NCI-H1092 treated with DMSO at 0.1 percent for 48 hours (cell line): ENCODE measurements around the gene ROBO1.
"Not testable (repeated sequence)": the region's sequence is repeated elsewhere in the genome, so short reads cannot be mapped to it uniquely, and the experiment has no call there.

ENCODE experiments used
- DNase-seq: peaks from one replicate; lab custom pipeline; 2025; lab: John Stamatoyannopoulos, UW

Gene ROBO1

DNA sequence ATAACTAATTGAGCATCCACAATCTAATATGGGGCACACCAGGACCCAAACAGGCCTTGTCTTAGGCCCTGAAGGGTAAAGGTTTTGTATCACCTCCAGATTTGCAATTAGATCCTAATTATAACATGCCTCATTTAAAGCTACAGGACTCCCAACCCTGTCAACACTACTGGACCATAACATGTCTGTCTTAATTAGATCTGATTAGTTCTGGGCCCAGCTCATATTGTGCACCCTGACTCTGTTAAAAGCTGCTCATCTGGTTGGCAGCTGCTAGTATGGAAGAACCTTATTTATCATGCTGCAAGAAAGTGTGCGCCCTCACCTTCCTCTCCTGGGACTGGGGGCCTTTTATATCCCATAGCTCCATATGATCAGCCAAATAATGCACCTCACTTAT lies 457.8 kb downstream of the ROBO1 start:
- DNase-seq, result no peak

DNA sequence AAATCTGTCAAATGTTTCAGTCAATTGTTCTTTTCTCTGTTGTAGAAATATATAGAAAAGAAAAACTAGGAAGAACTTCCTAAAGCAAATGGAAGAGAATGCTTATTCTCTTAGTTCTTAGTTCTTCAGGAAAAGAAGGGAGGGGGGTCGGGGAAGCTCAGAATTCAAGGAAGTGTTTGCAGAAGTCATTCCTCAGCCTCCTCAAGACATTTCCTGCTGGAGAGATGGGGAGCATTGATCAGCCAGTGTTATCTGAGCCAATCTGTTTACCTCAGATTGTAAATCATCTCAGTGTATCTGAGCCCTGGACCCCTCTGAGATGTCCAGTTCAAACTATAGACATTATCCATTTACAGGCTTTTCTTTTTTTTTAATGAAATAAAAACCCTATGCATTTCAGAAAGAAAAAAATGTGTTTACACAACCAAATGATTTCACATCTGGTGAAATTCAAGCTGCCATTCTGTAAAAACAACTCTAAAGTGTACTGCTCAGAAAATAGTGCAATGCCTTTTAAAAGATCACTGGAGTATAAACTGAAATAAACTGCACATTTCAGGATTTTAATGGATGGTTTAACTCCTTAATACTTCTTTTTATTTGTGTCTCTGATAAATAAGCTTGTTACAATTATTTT lies 460.7 kb downstream of the ROBO1 start:
- DNase-seq, result no peak

DNA sequence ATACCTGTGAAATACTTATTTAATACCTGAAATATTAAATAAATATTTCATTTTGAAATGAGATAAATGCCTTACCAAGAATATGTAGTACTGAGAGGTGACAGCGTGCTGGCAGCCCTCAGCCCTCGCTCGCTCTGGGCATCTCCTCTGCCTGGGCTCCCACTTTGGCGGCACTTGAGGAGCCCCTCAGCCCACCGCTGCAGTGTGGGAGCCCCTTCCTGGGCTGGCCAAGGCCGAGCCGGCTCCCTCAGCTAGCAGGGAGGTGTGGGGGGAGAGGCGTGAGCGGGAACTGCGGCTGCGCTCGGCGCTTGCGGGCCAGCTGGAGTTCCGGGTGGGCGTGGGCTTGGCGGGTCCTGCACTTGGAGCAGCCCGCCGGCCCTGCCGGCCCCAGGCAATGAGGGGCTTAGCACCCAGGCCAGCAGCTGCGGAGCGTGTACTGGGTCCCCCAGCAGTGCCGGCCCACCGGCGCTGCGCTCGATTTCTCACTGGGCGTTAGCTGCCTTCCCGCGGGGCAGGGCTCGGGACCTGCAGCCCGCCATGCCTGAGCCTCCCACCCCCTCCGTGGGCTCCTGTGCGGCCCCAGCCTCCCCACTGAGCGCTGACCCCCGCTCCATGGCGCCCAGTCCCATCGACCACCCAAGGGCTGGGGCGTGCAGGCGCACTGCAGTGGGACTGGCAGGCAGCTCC lies 467.7 kb downstream of the ROBO1 start:
- not testable (repeated sequence) for DNase-seq

DNA sequence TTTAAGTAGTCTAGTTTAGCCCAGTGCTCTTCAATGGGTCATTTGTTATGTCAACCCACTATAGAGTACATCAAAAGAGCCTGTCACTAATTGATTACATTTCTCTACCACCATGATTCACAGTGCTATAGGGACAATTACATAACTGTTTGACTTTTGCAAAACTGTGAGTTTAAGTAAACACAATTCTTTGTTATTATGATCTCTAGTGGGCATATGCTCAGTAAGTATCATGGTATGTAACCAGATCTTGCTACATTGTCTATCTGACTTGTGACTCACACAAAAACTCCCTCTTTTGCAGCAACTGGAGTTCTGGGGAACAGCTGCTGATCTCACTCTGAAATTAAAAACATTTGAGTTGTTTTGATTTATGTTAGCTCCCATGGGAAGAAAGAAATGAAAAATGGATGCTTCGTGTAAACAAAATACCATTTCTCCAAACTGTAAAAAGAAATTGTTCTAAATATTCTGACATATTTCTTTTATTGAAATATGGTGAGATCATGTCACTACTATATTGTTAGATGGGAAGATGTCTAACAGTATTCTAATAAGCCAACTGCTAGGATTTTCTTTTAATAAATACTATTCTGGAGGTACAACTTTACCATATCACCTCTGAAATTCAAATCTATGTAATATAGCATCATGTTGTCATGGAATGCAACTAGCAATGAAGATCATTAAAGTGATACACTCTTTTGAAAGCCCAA lies 470.4 kb downstream of the ROBO1 start:
- DNase-seq, result peak; percentile 43

DNA sequence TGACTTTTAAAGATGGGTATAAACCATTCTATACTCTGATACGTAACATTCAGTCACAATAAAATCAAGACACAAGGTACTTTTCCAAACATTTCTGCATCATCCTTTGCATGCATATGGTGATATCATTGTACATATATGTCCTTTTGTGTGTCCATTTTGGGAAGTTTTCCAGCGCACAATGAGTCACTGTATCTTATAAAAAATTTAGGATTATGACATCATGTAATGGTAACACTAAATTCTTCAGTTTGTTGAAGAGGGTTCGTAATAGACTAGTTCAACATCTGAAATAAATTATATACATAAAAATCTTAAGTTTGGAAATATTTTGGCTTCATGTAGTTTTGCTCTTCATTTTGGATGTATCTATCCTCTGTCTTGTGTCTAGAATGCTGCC lies 480.9 kb downstream of the ROBO1 start:
- no peak for DNase-seq

DNA sequence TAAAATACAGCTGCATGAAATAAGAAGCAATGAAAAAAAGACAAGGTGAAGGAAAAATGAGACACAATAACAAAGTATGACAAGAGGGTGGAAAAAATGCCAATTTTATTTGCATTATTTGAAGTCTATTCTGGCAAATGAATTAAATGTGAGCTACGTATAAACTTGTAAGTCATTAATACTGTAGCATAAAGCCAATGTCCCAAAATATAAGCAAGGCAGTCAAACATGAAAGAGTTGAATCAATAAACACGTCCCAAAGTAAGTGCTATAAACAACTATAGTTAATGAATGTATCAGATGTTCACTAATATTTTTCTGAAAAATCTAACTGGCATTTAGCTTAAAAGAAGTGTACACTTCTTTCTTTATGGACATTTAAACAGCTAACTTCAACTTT lies 481.9 kb downstream of the ROBO1 start:
- DNase-seq, result no peak

DNA sequence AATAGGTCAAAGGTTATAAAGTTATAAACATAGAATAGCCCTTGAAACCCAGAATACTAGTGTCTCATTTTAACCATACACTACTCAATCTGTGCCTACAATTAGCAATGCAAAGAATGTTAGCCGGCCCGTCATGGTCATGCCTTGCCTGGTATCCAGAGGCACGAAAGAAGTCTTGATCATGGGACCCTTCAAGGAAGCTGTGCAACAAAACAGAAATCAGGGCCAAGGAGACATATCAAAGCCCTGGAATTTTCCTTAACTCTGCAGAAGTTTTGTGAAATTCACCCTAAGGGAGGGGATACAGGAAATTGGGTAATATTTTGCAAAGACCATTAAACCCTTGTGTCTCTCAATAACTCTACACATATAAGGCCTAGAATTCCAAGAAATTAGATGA lies 482.4 kb downstream of the ROBO1 start:
- DNase-seq, result no peak

DNA sequence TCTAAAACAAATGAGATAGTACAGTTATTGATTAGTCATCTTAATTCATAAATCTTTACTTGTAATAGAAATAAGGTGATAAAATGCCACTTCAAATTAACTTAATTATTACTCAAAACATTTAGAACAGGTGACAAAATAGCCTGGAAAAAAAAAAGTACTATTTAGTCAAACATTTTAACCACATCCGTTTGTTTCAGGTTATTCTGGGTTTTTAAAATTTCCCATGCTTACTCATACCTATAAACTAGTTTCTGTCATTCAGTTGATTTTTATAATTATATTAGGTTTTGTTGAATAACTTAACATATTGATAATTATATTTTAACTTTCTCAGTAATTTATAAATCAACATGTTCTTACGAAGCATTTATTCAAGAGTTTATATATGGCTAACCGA lies 483.0 kb downstream of the ROBO1 start:
- DNase-seq, result no peak

DNA sequence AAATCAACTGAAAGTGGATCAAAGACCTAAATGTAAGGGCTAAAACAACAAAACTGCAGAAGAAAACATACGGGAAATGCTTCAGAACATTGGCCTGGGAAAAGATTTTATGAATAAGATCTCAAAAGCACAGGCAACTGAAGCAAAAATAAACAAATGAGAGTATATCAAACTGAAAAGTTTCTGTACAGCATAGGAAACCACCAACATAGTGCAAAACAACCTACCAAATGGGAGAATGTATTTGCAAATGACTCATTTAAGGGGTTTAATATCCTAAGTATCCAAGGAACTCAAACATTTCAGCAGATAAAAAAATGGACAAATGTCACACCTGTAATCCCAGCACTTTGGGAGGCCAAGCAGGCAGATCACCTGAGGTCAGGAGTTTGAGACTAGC lies 489.1 kb downstream of the ROBO1 start:
- DNase-seq, result no peak

DNA sequence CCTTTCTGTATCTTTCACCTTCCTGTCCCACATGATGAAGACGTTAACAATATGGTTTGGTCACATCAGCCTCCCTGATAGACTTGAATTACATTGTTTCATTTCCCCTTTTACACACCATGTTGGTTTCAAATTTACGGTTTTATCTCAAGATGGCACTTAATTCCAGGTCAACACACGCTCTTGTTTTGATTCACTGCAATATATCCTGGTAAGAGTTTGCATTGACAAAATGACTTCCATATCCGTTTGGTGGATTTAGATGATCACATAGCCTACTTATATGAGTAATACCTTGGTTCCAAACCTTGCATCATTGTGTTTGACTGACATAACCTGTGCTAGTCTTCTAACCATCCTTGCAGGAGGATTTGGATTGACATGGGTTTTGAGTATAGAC lies 499.4 kb downstream of the ROBO1 start:
- no peak for DNase-seq

DNA sequence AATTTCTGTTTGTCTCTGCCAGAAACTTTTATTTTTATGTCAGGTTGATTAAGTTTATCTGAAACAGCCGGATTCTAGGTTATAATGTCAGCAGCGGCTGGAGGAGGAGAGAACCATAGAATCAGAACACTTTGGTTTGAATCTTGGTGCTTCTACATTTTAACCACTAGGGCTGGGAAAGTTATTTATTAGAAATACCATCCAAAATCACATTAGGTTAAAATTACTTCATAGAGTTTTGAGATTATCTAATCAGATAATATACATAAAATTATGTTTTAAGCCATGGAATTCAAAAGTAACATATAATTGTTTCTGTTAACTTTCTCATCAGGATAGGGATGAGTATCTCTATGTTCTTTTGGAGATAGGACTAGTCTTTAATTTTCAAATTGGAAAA lies 502.9 kb downstream of the ROBO1 start:
- no peak for DNase-seq

DNA sequence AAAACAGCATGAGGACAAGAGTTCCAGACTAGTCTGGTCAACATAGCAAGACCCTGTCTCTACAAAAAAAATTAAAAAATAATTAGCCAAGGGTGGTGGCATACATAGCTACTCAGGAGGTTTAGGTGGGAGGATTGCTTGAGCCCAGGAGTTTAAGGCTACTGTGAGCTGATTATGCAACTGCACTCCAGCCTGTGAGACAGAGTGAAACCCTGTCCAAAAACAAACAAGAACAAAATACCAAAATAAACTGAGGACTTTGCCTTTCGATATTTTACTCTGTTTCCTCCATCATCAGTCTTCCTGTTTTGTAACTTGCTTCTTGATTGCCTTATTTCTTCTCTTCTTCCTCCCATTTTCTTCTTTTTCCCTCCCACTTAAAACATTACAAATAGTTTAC lies 504.4 kb downstream of the ROBO1 start:
- no peak for DNase-seq

DNA sequence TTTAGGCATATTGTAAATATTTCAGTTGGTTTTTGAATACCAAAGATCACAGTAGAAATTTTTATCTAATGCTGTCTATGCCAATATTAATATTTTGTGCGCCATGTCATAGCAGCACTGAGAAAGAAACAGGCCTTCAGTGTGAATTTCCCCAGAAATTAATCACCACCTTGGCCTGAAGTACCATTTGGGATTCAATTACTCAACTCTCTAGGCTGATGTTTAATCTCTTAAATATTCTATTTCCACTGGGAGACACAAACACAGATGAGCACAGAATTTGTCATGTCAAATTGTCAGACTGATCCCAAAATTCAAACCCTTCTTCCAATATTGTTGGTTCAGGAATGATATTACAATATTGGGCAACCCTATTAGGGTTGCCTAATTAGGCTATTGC lies 509.3 kb downstream of the ROBO1 start:
- no peak for DNase-seq

DNA sequence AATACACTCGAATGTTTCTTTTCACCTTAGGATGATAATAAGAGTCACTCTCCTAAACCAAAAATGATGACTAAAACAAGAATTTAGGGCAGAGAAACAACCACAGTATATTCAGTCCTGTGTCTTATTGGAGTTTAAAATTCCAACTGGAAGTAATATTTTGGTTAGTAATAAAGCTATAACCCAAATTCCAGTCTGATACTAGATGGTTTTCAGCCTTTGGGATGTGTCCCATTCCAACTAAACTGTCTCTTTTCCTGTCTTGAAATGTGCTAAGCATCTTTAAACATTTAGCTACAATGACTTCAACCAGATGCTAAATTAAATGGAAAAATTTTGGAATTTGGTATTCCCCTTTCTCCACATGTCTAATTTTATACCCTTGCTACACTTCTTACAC lies 510.0 kb downstream of the ROBO1 start:
- no peak for DNase-seq

DNA sequence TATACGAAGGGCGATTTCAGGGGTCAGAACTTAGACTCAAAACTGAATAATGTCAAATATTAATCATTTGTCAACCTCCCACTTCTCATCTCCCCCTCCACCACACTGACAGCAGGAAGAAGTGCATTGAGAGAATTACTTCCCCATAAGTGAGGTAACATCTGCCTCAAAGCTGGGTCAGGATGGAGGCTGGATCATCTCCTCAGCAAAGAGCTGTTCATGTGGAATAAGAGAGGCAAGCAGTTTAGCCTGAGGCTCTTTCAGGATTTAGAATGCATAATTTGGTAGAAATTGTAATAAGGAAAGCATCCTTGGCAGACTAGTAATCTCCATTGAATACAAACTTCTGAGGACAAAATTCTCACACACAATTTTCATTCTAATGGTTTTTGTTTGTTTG lies 512.1 kb downstream of the ROBO1 start:
- DNase-seq, result no peak

DNA sequence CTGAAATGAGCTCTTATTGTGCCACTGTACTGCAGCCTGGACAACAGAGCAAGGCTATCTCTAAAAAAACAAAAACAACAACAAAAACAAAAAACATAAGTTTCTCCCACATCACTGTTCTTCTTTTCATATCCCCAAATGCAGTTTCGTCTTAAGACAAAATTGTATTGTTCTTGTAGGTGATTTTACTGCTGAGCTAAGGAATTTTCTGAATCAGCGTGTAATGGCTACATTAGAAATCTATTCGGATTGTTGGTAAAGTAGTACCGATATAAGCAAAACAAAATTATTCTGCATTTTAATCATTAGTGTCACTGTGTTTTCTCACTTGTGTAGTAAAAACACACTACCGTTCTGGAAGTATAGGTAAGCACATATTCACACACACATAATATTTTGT lies 512.5 kb downstream of the ROBO1 start:
- no peak for DNase-seq

DNA sequence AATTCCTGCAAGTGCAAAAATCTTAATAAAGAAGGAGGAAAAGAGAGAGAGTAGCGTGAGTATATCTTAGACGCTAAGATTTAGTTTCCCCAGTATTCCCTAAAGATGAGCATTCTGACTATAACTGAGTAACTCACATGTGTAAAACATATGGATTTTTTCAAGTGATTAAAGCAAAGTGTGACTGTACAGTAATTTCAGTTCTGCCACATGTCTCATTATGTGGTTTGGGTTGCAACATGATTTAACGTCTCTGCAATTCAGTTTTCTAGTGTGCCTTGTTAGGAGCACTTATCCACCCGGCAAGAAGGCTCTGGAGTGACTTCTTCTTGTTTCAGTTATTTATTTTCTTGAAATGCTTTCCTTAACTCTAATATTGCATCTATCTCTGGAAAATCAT lies 514.1 kb downstream of the ROBO1 start:
- DNase-seq, result no peak

DNA sequence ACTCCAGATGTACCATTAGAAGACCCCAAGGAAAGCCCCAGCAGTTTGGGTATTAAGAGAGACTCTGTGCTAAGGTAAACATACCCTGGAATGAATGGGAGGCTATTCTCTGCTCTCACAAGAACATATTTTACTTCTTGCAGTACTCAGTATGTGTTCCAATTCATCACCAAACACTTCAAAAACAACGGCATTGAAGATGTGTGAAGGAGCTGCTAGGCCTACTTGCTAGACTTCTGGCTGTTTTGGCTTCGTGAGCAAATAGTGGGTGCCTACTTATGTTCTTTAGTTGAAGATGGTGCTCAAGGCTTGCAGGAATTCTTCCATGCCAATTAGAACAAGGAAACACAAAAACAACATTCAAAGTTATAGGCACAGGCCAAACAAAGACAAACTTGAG lies 514.5 kb downstream of the ROBO1 start:
- no peak for DNase-seq

DNA sequence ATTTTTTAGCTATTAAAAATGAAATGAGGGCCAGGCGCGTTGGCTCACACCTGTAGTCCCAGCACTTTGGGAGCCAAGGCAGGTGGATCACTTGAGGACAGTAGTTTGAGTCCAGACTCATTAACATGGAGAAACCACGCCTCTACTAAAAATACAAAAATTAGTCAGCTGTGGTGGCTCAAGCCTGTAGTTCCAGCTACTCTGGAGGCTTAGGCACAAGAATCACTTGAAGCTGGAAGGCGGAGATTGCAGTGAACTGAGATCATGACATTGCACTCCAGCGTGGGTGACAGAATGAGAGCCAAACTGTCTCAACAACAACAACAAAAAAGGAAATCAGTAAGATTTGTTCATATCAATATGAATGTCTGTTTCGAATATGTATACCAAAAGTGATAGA lies 517.1 kb downstream of the ROBO1 start:
- DNase-seq, result no peak

DNA sequence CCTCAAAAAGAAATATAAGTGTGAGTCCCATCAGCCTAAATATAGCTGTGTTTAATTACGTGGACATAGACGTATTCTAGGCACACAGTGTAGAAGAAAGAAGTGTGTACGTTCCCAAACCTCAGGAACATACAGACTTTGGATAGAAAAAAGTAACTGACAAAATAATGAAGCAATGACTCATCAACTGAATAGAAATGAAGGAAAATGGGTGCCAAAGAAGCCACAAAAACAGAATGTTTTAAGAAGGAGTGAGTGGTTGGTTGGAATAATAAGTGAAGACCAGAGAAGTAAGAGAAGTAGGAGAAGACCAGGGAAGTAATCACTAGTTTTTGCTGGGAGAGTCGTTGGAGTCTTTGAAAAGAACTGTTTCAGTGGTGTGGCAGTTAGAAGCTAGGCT lies 518.1 kb downstream of the ROBO1 start:
- DNase-seq, result no peak

DNA sequence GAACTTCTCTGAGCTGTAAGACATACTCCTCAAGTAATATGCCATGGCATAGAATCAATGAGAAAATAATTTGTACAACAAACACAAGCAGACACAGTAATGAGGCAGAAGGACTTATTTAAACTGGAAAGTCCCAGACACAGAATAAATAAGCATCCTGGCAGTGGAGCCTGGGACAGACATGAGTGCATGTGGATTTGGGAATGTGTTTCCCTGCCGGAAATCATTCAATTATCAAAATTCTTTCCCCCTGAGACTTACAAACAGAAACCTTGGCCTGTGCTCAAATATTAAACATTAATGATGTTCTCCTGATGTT lies 520.1 kb downstream of the ROBO1 start:
- DNase-seq, result no peak

DNA sequence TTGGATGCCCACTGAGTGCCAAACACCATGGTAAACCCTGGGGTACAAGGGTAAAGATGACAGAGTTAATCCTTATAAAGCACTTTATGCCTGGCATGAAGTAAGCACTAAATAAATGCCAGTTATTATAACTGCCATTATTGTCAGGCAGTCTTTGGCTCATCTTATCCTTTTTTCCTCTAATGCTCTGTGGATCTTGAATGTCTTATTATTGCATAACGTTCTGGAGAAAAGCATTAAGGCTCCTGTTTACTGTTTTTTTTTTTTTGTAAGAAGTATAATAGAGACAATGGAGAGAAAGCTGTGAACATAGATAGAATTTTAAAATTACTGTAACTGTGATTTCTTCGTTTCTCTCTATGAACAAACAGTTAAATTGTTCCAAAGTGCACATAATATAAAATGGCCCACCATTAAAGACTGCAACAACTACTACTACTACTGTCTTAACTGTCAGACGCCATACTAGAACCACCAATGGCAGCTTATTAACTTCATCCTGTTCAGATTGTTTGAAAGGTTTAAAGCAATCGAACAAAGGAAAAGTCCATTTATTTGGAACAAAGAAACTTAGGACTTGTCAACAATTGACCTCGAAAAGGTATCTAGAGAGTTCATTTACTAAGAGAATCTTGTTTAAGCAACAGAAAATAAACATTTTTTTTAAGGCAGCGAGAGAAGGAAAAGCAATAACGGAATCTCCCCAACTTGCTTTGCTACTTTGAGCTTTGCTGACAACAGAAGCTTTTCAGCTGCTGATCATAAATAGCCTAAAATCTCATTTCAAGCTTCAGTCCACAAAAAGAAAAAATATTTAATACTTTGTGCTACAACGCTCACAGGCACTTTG lies 520.7 kb downstream of the ROBO1 start:
- no peak for DNase-seq
